A549 (cell line): ENCODE data around the gene SART1.

Experiments
- PHF8 ChIP-seq: fragments of 200-600 bp; sonication (generic); IDR thresholded peaks from 2 replicates; pipeline ENCODE4 v1.6.1; 2016; ENCODE audit warnings: low read depth, mild to moderate bottlenecking, antibody characterized with exemption, moderate library complexity, borderline replicate concordance
- TF ChIP-seq, protein P1 (sequence below): fragments of >200 bp; sonication (Bioruptor Twin); formaldehyde crosslinking; IDR thresholded peaks from 3 replicates; pipeline ENCODE4 v1.5.1; 2016

DNA sequence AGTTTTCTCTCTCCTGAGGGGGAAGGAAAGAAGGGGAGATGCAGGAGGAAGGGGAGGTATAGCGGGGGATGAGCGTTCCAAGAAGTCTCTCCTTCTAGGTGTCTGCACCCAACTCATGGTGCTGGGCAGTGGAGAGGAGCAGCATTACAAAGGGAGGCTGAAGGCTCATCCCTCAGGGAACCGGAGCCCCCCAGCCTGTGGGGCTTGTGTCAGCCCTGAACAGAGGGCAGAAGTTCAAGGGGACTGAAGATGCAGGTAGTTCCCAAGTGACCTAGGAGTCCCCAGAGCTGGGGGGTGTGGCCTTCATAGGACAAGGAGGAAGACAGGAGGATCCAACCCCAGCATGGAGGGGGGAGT, 44.5 kb upstream of the SART1 start:
- TF ChIP-seq, protein P1, sequence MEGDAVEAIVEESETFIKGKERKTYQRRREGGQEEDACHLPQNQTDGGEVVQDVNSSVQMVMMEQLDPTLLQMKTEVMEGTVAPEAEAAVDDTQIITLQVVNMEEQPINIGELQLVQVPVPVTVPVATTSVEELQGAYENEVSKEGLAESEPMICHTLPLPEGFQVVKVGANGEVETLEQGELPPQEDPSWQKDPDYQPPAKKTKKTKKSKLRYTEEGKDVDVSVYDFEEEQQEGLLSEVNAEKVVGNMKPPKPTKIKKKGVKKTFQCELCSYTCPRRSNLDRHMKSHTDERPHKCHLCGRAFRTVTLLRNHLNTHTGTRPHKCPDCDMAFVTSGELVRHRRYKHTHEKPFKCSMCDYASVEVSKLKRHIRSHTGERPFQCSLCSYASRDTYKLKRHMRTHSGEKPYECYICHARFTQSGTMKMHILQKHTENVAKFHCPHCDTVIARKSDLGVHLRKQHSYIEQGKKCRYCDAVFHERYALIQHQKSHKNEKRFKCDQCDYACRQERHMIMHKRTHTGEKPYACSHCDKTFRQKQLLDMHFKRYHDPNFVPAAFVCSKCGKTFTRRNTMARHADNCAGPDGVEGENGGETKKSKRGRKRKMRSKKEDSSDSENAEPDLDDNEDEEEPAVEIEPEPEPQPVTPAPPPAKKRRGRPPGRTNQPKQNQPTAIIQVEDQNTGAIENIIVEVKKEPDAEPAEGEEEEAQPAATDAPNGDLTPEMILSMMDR: no peak
- TF ChIP-seq PHF8: no peak
